ENCODE results near the gene TREML4. TPM values are rescaled to one million over a fixed set of nuclear protein-coding genes. Genes with fewer than 3 reads are reported as not detected.

Gene TREML4
- total and polyA plus RNA-seq, 9 of the 15 experiments (the other 6 are each of a cell fraction or from before 2014, with no cell fraction given), result not detected

DNA sequence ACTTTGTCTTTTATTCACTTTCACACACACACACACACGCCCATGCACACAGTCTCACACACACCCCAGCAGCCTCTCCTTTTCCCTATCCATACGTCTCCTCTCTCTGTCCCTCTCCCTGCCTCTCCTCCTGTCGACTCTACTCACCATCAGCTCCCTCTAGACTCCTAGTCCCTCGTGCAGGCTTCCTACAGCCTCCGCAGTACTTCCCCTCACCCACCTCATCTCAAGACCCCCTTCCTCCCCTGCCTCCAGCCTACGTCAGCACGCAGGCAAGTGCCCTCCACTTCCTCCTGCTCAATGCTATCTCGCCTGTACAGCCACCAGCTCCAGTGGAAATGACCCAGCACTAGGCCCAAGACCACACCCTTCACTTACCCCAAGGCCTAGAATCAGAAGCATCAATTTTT, 26.4 kb upstream of the TREML4 start (continued):
- TF ChIP-seq, protein P1, sequence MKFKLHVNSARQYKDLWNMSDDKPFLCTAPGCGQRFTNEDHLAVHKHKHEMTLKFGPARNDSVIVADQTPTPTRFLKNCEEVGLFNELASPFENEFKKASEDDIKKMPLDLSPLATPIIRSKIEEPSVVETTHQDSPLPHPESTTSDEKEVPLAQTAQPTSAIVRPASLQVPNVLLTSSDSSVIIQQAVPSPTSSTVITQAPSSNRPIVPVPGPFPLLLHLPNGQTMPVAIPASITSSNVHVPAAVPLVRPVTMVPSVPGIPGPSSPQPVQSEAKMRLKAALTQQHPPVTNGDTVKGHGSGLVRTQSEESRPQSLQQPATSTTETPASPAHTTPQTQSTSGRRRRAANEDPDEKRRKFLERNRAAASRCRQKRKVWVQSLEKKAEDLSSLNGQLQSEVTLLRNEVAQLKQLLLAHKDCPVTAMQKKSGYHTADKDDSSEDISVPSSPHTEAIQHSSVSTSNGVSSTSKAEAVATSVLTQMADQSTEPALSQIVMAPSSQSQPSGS (CRISPR knock-in tag; IDR thresholded peaks at IDR 0.05), result no peak
- TF ChIP-seq RBM14 (IDR thresholded peaks at IDR 0.05; ENCODE audit: borderline replicate concordance, insufficient read depth, low read depth, low read length) (no peak), ZNF134 (CRISPR knock-in tag; conservative IDR thresholded peaks at IDR 0.05) (no peak), NBN (IDR thresholded peaks at IDR 0.05; ENCODE audit: low read depth) (0 out of 2 replicates have a peak, but pooled peaks have one; percentile 60), ETV1 (tag; conservative IDR thresholded peaks at IDR 0.05; ENCODE audit: low read depth) (0 out of 2 replicates have a peak, but pooled peaks have one; percentile 40), NCOA4 (IDR thresholded peaks at IDR 0.05; ENCODE audit: partially characterized antibody) (no peak), ATF1 (CRISPR knock-in tag; IDR thresholded peaks at IDR 0.05) (no peak), ATF1 (tag; IDR thresholded peaks at IDR 0.05) (peak; percentile 48; the same call in 1 of the 2 replicates), HMGN3 (IDR thresholded peaks at IDR 0.05; ENCODE audit: borderline replicate concordance, extremely low read depth, insufficient read length, low read depth, low read length) (no peak), NR3C1 (CRISPR knock-in tag; IDR thresholded peaks at IDR 0.05) (no peak), GATAD2A (IDR thresholded peaks at IDR 0.05) (no peak), NRF1 (conservative IDR thresholded peaks at IDR 0.05 in 1 of 2, IDR thresholded peaks at IDR 0.05 in 1 of 2) (no peak), GATA2 (CRISPR knock-in tag; IDR thresholded peaks at IDR 0.05) (no peak), SMAD3 (CRISPR knock-in tag; conservative IDR thresholded peaks at IDR 0.05) (no peak), EGR1 (conservative IDR thresholded peaks at IDR 0.05) (no peak), SP1 (CRISPR knock-in tag; IDR thresholded peaks at IDR 0.05) (peak; percentile 29; the same call in 1 of the 2 replicates), HDAC8 (tag; IDR thresholded peaks at IDR 0.05) (no peak), KLF16 (IDR thresholded peaks at IDR 0.05) (no peak)
- TF ChIP-seq, protein P2, sequence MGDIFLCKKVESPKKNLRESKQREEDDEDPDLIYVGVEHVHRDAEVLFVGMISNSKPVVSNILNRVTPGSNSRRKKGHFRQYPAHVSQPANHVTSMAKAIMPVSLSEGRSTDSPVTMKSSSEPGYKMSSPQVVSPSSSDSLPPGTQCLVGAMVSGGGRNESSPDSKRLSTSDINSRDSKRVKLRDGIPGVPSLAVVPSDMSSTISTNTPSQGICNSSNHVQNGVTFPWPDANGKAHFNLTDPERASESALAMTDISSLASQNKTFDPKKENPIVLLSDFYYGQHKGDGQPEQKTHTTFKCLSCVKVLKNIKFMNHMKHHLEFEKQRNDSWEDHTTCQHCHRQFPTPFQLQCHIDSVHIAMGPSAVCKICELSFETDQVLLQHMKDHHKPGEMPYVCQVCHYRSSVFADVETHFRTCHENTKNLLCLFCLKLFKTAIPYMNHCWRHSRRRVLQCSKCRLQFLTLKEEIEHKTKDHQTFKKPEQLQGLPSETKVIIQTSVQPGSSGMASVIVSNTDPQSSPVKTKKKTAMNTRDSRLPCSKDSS (IDR thresholded peaks at IDR 0.05; ENCODE audit: low read depth, partially characterized antibody), result no peak
- TF ChIP-seq, protein P3, sequence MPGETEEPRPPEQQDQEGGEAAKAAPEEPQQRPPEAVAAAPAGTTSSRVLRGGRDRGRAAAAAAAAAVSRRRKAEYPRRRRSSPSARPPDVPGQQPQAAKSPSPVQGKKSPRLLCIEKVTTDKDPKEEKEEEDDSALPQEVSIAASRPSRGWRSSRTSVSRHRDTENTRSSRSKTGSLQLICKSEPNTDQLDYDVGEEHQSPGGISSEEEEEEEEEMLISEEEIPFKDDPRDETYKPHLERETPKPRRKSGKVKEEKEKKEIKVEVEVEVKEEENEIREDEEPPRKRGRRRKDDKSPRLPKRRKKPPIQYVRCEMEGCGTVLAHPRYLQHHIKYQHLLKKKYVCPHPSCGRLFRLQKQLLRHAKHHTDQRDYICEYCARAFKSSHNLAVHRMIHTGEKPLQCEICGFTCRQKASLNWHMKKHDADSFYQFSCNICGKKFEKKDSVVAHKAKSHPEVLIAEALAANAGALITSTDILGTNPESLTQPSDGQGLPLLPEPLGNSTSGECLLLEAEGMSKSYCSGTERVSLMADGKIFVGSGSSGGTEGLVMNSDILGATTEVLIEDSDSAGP (CRISPR knock-in tag; IDR thresholded peaks at IDR 0.05), result no peak
- TF ChIP-seq, protein P4, sequence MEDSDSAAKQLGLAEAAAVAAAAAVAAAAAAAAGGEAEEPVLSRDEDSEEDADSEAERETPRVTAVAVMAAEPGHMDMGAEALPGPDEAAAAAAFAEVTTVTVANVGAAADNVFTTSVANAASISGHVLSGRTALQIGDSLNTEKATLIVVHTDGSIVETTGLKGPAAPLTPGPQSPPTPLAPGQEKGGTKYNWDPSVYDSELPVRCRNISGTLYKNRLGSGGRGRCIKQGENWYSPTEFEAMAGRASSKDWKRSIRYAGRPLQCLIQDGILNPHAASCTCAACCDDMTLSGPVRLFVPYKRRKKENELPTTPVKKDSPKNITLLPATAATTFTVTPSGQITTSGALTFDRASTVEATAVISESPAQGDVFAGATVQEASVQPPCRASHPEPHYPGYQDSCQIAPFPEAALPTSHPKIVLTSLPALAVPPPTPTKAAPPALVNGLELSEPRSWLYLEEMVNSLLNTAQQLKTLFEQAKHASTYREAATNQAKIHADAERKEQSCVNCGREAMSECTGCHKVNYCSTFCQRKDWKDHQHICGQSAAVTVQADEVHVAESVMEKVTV (CRISPR knock-in tag; IDR thresholded peaks at IDR 0.05), result no peak
- TF ChIP-seq, protein P5, sequence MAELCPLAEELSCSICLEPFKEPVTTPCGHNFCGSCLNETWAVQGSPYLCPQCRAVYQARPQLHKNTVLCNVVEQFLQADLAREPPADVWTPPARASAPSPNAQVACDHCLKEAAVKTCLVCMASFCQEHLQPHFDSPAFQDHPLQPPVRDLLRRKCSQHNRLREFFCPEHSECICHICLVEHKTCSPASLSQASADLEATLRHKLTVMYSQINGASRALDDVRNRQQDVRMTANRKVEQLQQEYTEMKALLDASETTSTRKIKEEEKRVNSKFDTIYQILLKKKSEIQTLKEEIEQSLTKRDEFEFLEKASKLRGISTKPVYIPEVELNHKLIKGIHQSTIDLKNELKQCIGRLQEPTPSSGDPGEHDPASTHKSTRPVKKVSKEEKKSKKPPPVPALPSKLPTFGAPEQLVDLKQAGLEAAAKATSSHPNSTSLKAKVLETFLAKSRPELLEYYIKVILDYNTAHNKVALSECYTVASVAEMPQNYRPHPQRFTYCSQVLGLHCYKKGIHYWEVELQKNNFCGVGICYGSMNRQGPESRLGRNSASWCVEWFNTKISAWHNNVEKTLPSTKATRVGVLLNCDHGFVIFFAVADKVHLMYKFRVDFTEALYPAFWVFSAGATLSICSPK (IDR thresholded peaks at IDR 0.05; ENCODE audit: borderline replicate concordance), result no peak
